ENCODE results near the gene RAPGEF3. TPM values are rescaled to one million over a fixed set of nuclear protein-coding genes. Genes with fewer than 3 reads are reported as not detected.
A peak's percentile ranks its signal among the peaks of the same experiment; 100 is the strongest.

Gene RAPGEF3
- total and polyA plus RNA-seq, 4 donors, result 1.3 to 4.3 (median 1.4) TPM

DNA sequence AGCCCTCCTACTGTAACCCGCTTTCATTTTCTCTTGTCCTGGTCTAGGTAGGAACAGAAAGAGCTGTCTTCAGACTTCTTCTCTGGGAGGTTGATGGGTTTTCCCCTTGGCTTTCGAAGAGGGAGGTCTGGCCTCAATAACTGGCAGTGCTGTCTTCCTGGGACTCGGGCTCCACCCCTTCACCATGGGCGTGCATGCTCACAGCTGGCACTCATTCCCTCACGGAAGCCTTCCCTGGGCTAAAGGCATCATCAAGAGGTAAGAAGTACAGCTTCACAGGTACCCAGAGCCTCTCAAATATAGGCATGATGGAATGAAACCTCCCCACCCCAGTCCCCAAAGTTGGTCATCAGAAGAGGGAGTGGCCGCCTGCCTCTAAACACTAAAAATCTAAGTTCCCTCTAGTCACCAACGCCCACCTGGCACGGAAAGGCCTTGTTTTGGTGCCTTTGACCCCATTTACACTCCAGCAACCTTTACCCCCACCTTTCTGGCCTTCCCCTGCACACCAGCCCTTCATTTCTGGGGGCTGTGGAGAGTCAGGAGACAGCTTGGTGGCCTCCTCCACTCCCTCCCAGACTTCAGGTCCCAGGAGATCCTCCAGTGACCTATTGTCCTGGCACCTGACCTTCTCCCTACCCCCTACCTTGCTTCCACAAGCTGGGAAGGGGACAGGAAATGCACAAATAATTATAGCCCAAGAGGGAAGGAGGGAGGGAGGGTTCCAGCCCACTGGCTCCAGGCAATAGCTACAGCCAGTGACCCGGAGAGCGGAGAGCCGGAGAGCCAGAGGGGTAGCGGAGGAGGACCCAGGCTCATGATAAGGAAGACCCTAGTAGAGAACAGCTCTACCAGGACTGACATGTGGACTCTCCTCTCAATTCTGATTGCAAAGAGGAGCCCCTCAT, 2.8 kb downstream of the RAPGEF3 start:
- WGBS, result 79% methylated on average over 12 of the region's 12 CpGs
- H3K4me1 ChIP-seq (ENCODE audit: control insufficient read depth in 4 of 4, insufficient read depth in 4 of 4, low read length in 3 of 4), result peaks cover 0 to 18% (median 9%) of the 10 kb centered on the region in 4 donors
- no peak overlapping the region for H3K4me3 ChIP-seq (ENCODE audit: low read depth in 1 of 3, low read length in 3 of 3)
- TF ChIP-seq EGR1 (IDR thresholded peaks at IDR 0.05; ENCODE audit: low read depth in 2 of 2), result no peak
- TF ChIP-seq NR2F2 (IDR thresholded peaks at IDR 0.05), result peak; percentile 79
- no peak for DNase-seq (ENCODE audit: low spot score)
- no peaks in the 10 kb centered on the region for H3K9me3 ChIP-seq (ENCODE audit: control insufficient read depth in 4 of 4, low read length in 3 of 4)
- H3K9ac ChIP-seq (ENCODE audit: low read depth in 1 of 2, low read length in 2 of 2), result no peak overlapping the region
- H3K27ac ChIP-seq (ENCODE audit: low read depth in 1 of 2, low read length in 2 of 2), result no peak overlapping the region
- no peaks in the 10 kb centered on the region for H3K27me3 ChIP-seq (ENCODE audit: control insufficient read depth in 4 of 4, insufficient read depth in 4 of 4, low read length in 3 of 4)
- H3K36me3 ChIP-seq (ENCODE audit: control insufficient read depth in 4 of 4, insufficient read depth in 3 of 4, low read depth in 1 of 4, low read length in 3 of 4), result no peaks in the 10 kb centered on the region

DNA sequence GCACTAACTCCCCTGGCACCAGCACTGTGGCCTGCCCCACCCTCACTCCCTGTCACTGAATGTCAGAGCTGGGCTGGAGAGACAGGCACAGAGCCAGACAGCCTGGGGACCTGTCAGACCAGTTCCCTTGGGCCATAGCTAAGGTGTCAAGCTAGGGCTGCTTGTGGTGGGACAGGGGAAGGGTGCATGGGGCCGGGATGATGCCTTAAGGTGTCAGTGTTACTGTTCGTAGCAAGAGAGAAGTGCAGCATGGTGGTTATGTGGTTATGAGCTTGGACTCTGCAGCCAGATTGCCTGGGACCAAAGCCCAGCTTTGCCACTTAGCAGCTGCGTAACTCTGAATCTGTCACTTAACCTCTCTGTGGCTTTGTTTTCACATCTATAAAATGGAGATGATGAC, 3.8 kb downstream of the RAPGEF3 start:
- Histone ChIP-seq H3K9ac (ENCODE audit: low read depth in 1 of 2, low read length in 2 of 2) (no peak overlapping the region), H3K4me3 (ENCODE audit: low read depth in 1 of 3, low read length in 3 of 3) (no peak overlapping the region), H3K4me1 (ENCODE audit: control insufficient read depth in 4 of 4, insufficient read depth in 4 of 4, low read length in 3 of 4) (peaks cover 0 to 18% (median 9%) of the 10 kb centered on the region in 4 donors), H3K36me3 (ENCODE audit: control insufficient read depth in 4 of 4, insufficient read depth in 3 of 4, low read depth in 1 of 4, low read length in 3 of 4) (no peaks in the 10 kb centered on the region), H3K9me3 (ENCODE audit: control insufficient read depth in 4 of 4, low read length in 3 of 4) (no peaks in the 10 kb centered on the region), H3K27ac (ENCODE audit: low read depth in 1 of 2, low read length in 2 of 2) (no peak overlapping the region), H3K27me3 (ENCODE audit: control insufficient read depth in 4 of 4, insufficient read depth in 4 of 4, low read length in 3 of 4) (no peaks in the 10 kb centered on the region)
- DNase-seq (ENCODE audit: low spot score), result no peak
- TF ChIP-seq FOXA1 (IDR thresholded peaks at IDR 0.05) (no peak), SP1 (IDR thresholded peaks at IDR 0.05) (no peak)
- WGBS, result 67% methylated on average over 3 of the region's 3 CpGs

- DNase-seq (ENCODE audit: low spot score), result no peak
- H3K4me1 ChIP-seq (ENCODE audit: control insufficient read depth in 4 of 4, insufficient read depth in 4 of 4, low read length in 3 of 4), result peaks cover 0 to 11% (median 6%) of the 10 kb centered on the region in 4 donors
- no peak overlapping the region for H3K27ac ChIP-seq (ENCODE audit: low read depth in 1 of 2, low read length in 2 of 2)
- H3K36me3 ChIP-seq (ENCODE audit: control insufficient read depth in 4 of 4, insufficient read depth in 3 of 4, low read depth in 1 of 4, low read length in 3 of 4), result no peaks in the 10 kb centered on the region
- no peaks in the 10 kb centered on the region for H3K27me3 ChIP-seq (ENCODE audit: control insufficient read depth in 4 of 4, insufficient read depth in 4 of 4, low read length in 3 of 4)
- TF ChIP-seq, protein P1, sequence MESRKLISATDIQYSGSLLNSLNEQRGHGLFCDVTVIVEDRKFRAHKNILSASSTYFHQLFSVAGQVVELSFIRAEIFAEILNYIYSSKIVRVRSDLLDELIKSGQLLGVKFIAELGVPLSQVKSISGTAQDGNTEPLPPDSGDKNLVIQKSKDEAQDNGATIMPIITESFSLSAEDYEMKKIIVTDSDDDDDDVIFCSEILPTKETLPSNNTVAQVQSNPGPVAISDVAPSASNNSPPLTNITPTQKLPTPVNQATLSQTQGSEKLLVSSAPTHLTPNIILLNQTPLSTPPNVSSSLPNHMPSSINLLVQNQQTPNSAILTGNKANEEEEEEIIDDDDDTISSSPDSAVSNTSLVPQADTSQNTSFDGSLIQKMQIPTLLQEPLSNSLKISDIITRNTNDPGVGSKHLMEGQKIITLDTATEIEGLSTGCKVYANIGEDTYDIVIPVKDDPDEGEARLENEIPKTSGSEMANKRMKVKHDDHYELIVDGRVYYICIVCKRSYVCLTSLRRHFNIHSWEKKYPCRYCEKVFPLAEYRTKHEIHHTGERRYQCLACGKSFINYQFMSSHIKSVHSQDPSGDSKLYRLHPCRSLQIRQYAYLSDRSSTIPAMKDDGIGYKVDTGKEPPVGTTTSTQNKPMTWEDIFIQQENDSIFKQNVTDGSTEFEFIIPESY (IDR thresholded peaks at IDR 0.05), result no peak
- TF ChIP-seq HNF4G (IDR thresholded peaks at IDR 0.05), result no peak
- TF ChIP-seq SP1 (IDR thresholded peaks at IDR 0.05), result no peak
- no peak for TF ChIP-seq FOXA1 (IDR thresholded peaks at IDR 0.05)
- no peak for TF ChIP-seq EGR1 (IDR thresholded peaks at IDR 0.05; ENCODE audit: low read depth in 2 of 2)
- TF ChIP-seq, protein P2, sequence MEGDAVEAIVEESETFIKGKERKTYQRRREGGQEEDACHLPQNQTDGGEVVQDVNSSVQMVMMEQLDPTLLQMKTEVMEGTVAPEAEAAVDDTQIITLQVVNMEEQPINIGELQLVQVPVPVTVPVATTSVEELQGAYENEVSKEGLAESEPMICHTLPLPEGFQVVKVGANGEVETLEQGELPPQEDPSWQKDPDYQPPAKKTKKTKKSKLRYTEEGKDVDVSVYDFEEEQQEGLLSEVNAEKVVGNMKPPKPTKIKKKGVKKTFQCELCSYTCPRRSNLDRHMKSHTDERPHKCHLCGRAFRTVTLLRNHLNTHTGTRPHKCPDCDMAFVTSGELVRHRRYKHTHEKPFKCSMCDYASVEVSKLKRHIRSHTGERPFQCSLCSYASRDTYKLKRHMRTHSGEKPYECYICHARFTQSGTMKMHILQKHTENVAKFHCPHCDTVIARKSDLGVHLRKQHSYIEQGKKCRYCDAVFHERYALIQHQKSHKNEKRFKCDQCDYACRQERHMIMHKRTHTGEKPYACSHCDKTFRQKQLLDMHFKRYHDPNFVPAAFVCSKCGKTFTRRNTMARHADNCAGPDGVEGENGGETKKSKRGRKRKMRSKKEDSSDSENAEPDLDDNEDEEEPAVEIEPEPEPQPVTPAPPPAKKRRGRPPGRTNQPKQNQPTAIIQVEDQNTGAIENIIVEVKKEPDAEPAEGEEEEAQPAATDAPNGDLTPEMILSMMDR (IDR thresholded peaks at IDR 0.05; ENCODE audit: low read depth, low read length, missing input control), result no peak
- TF ChIP-seq HNF4A (conservative IDR thresholded peaks at IDR 0.05), result no peak
- TF ChIP-seq RXRA (IDR thresholded peaks at IDR 0.05), result no peak
- TF ChIP-seq RAD21 (IDR thresholded peaks at IDR 0.05), result no peak
- TF ChIP-seq, protein P3, sequence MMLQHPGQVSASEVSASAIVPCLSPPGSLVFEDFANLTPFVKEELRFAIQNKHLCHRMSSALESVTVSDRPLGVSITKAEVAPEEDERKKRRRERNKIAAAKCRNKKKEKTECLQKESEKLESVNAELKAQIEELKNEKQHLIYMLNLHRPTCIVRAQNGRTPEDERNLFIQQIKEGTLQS (IDR thresholded peaks at IDR 0.05), result no peak
- no peak for TF ChIP-seq NR2F2 (IDR thresholded peaks at IDR 0.05)
- no peaks in the 10 kb centered on the region for H3K9me3 ChIP-seq (ENCODE audit: control insufficient read depth in 4 of 4, low read length in 3 of 4)
- H3K4me3 ChIP-seq (ENCODE audit: low read depth in 1 of 3, low read length in 3 of 3), result no peak overlapping the region
- H3K9ac ChIP-seq (ENCODE audit: low read depth in 1 of 2, low read length in 2 of 2), result no peak overlapping the region
- 95% methylated on average over 4 of the region's 4 CpGs for WGBS
Measured at GRCh38 chr12:47754126-47754525, 4.6 kb downstream of the RAPGEF3 start.
